ENCODE data around the gene AK9.

Gene AK9

DNA sequence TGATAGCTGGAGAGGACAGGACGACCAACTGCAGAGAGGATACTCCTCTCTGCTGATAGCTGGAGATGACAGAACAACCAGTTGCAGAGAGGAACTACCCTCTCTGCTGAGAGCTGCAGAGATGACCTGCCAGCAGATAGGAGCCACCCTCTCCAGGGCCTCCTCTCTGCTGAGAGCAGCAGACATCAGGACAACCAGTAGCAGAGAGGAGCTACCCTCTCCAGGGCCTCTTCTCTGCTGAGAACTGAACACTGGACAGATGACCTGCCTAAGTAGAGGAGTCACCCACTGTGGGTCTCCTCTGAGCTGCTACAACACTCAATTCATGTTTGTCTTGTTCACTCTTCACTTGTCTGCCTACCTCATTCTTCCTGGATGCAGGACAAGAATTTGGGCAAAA, 180.6 kb downstream of the AK9 start:
- no peak for DNase-seq

DNA sequence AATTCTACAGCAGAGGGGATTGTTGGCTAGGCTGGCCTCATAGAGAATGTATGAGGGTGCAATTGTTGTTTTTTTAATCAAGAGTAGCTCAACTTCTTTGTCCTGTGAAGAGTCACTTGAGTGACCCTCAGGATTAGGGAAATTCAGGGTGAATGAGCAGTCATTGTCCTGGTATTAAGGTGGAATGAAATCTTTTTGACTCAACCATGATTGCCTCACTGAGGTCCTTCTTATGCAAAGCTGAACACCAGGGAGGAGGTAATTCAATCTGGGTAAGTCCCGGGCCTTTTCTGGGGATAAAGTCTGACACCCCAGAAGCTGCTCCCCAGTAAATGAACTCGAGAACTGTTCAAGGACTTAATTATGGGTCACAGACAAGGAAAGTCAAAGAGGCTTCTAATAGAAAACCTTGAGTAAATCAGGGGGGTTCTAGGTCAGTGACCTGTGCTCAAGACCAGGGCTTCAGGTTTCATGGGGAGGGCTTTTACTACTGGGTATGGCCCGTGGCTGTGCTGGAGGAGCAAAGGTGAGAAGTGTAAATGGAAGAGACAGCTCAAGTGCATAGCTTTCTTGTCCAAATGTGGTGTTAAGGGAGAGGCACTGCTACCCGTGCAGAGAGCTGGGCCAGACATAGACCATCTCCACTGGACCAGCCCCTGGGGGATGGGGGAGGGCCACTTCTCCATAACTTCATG, 182.7 kb downstream of the AK9 start:
- DNase-seq: no peak

DNA sequence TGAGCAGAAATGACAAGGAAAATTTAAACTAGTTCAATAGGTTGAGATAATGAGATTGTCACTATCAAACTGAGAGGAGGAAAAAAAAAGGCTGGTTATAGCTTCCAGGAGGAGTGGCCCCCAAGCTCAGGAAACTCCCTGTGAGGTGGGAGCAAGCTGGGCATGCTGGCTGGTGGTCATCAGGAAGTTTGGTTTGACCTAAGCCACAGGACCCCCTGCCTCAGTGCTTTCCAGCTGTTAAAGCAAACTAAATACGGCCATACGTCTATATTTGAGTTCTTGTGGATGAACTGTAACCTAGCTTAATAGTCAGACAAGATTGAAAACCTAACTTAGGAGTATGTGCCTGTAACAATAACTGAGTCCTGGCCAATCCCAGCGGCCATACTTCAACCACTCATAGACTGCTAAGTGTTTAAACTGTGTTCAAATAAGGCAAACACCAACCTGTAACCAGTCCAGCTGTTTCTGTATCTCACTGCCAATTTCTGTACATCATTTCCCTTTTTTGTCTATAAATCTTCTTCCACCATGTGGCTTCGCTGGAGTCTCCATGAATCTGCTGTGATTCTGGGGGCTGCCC, 183.4 kb downstream of the AK9 start:
- no peak for DNase-seq

DNA sequence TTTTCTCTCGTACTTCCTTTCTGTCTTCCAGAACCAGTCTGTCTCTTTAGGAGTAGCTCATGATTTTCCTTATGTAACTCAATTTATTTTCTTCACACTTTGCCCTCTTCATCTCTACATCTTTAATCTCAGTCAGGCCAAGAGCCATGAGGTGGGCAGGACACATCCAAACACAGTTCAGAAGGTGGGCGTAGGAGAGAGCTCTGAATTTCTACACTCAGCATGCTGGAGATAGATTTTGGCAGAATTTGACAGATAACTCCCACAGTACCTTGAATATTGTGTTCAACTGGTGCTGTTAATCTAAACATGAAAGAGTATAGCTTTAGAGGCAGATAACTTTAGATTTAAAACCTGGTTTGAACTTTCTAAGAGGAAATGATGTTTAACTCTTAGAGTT, 184.2 kb downstream of the AK9 start:
- DNase-seq: no peak

DNA sequence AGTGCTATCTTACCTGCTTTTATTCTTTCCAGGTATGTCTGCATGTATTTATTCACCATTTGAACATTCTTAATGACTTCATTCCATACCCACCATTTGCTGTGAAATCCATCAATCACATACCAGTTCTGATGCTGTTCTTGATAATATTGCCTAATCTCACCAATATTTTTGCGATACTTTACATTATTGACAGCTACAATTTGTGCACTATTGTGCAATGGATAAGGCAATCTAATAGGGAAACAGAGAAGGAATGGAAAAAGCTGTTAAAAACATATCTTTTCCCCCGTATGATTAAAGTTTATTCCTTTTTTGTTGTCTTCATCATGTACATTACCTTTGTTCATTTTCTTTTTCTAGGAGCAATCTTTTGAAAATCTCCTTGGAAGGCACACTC, 184.7 kb downstream of the AK9 start:
- no peak for DNase-seq

DNA sequence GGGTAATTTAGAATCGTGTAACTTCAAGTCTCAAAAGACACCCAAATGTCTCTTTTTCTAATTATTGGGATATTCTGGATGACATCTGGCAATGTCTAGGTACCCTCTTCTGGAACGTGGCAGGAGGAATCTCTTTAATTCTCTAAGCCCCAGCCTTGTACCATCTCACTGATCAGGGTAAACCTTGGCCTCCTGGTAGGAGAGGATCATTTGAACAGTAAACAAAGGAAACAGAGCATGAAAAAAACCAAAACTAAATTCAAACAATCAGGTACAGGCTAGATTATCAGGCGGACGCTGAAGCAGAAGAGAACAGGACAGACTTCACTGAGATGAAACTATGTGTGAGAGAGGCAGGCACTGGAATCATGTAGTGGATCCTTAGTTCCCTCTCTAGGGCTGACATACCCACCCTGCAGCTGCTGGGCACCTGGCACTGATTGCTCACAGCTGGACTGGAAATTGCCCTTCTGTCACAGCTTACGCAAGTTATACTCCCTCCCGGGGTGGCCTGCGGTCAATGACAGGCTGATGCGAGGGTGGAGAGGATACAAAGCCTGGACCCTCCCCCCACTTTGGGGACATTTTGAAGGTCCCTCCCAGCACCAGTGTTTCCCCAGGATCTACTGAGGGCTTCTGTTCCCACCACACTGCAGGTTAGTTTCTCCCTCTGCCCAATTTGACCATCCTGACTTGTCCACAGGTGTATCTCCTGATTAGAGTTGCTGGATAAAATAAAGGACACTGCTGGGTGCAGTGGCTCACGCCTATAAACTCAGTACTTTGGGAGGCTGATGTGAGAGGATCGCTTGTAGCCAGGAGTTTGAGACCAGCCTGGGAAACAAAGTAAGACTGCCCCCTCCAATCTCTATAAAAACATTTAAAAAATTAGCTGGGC, 187.4 kb downstream of the AK9 start:
- DNase-seq: no peak

DNA sequence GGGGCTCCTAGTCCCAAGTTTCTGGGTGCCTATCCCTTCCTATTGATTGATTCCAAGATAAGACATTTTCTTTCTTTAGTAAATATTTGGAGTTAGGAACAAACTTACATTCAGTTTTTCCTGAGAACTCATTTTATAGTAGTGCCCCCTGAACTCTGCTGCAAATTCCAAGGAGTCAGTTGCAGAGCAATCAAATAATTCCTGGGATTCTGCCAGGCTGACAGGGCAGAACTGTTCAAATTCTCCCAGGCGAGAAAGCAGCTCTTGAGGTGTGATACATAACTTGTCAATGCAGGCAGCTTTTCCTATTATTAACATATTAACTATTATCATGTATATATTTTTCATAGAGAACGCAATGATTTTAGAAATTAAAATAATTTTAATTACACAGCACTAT, 192.1 kb downstream of the AK9 start:
- DNase-seq: no peak

DNA sequence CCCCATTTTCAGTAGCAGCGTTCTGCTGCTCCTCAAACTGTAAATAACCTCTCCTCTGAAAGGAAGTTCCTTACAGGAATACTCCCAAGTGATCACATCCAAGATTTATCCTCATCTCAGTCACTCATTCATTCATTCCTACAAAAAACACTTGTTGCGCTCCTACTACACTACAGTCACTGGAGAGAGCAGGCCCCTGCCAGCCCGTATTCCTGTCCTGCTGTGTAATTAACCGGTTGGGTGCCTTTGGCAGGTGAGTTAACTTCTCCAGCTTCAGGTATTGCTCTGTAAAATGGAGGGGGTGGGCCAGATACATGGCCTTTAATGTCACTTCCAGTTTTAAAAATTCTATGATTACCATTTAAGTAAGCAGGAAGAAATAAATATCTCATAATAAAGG, 192.9 kb downstream of the AK9 start:
- no peak for DNase-seq

DNA sequence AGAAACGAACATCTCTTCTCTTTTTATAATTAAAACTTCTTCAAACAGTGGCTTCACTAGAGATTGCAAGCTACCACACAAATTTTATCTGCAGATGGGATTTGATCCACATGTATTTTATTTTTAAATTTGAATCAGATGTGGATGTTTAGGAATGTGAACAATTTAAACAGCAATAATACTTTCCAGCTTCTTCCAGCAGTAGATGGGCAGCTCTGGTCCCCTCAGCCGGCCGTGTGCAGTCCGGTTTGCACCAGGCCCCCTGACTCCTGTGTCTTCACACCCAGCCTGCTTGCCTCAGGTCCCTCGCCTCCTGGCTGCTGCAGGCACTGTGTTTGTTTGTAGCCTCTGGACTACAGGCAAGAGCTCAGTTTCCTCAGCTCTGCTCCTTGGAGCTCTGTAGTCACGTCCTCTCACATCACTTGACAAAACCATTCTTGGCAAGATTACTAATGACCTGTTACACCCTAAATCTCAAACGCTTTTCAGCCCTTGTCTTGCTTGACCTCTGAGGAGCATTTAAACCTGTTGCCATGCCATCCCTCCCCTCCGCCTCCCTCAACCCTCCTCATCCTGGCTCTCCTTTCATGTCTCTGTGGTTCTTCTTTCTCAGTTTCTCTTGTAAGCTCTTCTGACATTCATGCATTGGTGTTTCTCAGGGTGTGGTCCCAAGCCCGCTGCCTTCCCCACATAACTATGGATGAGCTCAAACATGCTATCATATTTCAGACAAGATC, 194.8 kb downstream of the AK9 start:
- no peak for DNase-seq

DNA sequence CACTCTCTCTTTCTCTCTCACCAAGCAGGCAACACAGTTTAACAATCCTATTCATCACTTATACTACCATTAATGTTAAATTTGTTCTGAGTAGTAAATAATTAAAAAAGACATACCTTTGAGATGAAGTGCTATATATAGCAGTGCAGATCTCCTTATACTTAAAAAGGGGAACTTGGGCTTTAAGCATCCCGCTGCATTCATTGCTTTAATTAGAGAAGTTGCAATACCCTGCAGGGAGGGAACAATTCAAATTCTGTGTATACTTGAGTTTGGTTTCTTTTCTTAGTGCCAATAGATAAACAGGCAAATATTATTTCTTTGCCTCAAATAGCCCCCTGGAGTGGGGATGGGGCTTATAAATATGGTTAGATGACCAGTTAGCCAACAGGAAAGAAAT, 197.1 kb downstream of the AK9 start:
- DNase-seq: no peak

DNA sequence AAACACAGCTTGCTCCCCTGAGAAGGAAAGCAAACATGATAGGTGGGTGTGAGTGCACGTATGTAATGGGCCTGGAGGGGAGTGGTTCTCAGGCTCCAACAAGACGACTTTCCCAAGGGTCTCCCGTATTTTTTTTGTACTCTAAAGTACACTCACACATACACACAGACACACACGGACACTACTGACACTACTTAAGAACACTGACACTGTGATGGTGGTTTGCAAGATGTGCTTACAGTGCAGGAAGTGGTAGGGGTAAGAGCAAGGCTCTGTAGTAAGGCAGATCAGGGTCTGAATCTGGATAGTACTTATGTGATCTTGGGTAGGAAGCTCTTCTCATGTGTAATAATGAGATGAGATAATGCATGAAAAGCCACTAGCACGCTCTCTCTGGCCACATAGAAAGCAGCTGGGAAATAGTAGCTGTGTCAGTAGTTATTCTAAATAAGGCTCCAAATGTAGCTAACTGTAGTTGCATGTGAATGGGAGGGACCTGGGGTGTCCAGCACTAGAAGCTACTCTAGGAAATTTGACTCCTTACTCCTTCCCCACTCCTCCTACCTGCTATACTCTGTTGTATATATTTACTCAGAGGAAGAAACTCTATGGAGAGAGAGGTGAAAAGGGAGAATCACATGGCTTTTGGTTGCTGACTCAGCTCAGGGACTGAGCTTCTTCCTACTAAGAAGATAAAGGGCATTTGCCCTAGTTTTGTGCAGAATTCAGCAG, 199.6 kb downstream of the AK9 start:
- DNase-seq: no peak

DNA sequence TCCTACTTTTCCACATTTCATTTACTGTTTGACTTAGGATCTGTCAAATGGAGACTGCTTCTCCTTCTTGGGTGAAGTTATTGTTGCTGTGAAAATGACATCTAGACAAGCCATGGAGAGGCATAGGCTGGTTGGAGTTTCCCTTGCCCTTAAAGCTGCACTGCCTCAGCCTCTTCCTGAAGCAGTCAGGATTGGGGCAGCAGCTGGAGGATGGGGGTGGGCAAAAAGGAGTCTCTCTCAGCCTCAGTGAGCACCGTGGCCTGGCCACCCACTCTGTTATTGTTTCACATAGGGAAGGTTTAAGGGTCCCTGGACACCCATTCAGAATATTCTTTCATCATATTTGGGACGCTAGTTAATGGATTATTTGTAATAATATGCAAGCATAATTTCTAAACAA, 200.3 kb downstream of the AK9 start:
- DNase-seq: no peak

DNA sequence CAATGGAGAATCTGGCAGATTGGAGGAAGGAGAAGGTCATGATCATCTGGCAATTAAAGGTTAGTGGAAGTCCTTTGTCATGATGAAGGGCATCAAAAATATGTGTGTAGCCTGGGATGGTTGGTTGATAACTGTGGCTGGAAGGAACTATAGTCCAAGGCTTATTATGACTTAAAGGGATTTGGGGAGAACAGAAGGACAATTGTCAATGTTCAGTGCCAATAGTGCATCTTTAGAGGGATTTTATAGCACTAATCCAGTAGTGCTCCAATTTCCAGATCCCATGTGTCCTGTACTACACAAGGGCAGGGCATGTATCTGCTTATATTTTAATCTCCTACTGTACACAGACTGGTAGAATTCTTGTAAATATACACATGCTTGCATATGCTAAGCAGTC, 203.0 kb downstream of the AK9 start:
- no peak for DNase-seq

DNA sequence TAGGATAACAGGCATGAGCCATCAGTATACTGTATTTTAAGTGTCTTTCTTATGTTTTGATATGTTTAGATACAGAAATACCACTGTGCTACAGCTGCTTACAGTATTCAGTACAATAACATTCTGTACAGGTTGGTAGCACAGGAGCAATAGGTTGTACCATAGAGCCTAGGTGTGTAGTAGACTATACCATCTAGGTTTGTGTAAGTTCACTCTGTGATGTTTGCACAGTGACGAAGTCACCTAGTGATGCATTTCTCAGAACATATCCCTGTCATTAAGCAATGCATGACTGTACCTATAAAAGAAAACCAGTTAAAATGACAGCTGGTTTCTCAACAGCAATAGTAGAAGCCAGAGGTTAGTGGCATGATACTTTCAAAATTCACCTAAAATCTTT, 204.9 kb downstream of the AK9 start:
- no peak for DNase-seq

DNA sequence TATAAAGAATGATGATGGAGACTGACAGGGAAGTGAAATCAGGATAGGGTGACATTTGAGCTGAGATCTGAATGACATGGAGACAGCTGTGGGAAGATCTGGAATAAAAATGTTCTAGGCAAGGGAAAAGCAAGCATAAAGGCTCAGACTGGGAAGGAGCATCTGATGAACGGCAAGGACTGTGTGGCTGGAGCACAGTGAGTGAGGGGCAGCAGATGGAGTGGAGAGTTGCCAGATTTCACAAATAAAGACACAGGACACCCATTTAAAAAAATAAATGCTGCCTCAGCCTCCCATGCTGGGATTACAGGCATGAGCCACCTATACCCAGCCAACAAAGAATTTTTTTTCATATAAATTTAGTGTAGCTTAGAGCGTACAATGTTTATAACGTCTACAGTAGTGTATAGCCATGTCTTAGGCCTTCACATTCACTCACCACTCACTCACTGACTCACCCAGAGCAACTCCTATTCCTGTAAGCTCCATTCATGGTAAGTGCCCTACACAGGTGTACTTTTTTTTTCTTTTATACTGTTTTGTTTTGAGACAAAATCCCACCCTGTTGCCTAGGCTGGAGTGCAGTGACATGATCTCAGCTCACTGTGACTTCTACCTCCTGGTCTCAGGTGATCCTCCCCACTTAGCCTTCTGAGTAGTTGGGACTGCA, 205.6 kb downstream of the AK9 start:
- no peak for DNase-seq

DNA sequence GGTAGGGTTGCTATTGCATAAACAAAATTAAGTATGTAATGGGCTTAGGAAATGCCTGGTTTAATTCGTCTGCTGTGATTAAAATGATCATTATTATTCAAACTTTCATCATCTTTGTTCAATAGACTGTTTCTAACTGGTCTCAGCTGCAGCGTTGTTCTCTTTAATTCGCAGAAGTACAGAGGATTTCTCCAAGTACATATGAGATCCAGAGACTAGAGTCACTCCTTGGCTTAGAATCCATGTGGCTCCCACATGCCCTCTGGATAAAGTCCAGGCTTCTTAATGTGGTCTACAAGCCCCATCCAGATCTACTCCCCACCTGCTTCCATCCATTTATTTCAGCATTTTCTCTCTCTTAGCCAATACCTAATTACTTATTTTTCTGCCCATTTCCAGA, 206.9 kb downstream of the AK9 start:
- DNase-seq: no peak

DNA sequence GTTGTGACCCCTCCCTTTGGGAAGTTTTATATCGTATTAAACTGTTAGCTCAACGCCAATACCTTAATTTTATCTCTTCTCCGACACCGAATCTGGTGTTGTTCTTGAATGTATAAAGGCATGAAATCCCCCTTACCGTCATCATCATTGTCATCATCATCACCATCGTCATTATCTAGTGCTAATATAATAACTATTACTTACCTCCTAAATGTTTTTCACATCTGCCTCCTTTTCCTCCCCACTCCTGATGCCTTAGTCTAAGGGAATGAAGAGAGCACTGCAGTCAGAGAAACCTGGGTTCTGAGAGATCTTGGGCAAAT, 207.3 kb downstream of the AK9 start:
- DNase-seq: no peak

DNA sequence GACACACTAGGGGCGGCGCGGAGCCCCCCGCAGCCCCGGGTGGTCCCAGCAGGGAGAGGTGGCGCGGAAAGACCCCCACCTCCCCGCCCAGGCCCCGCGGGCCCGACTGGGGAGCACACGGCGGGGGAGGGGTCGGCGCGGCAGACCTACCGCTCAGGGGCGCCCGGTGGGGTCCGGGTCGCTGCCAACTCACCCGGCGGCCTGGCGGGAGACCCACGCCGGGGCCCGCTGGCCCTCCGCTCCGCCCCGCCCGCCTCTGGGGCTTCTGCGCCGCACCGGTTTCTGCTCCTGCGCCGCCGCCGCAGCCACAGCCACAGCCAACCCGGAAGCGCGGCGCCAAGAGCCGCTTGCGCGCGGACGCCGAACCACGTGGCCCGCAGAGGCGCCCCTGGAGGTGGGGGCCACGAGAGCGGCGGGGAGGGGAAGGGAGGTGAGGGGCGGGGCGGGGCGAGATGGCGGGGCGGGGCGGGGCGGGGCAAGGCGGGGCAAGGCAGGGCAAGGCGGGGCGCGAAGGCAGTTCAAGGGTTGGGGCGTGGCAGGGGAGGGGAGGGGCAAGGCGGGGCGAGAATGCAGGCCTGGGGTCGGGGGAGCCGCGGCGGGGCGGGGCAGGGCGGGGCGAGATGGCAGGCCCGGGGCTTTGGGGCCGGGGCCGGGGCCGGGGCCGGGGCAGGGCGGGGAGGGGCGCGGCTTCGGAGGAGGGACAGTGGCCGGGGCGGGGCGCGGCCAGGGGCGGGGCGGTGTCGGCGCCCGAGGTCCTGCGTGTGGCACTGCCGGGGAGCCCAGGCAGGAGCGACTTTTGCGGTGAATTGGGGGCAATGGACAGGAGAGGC, 207.9 kb downstream of the AK9 start, which contains the start of gene ZBTB24:
Gene ZBTB24, minus strand, starts transcription at position 315 of the 830 bp plus-strand sequence. CDS start 1,193 bp downstream, outside the sequence.
- DNase-seq: peak in 13 of 14 donors; percentile 55 to 92 (median 82)

DNA sequence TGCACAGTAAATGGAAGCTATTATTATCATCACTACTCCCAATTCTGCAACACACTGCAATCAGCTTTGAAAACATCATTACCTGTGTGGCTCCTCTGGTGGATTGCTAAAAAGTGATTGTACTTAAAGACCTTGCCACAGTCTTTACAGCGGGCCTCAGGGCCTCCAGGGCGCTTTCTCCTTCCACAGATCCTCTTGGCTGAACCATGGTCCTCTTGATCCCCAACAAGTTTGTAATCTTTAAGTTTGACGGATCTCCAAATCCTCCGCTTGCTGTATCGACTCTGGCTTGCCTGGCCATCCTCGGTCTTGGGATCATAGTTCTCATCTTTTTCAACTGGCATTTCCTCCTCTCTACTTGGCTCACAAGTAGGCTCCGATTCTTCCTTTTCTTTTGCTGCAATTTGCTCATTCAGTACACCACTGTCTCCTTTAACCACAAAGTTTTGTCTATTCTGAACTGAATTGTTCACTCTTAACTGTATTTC, 210.0 kb downstream of the AK9 start:
- DNase-seq: no peak

DNA sequence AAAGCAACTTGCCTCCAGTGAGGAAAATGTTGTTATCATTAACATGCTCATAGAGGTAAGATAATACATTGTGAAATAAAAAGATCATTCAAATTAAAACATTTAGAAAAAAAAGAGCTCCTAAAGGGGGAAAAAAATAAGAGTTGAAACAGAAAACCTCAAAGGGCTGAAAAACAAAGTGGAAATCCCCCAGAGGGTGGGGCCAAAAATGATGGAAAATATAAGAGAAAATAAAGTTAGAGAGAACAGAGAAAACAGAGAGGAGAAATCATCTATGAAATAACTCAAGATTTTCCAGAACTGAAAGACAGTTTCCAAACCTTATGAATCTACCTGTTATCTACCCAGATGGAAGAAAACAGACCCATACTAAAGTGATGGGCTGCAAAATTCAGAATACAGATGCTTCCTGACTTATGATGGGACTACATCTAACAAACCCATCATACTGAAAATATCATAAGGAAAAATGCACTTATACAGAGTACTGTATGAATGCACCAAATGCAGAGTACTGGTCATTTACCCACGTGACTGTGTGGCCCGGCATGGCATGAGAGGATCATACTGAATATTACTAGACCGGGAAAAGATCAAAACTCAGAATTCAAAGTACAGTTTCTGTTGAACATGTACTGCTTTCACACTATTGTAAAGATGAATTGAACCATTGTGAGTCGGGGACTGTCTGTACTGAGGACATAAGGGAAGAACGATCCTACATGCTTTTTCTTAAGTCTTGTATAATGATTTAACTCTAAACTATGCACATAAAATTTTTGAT, 212.0 kb downstream of the AK9 start:
- no peak for DNase-seq
